Kidney epithelial cell (primary cell): ENCODE results near the gene DIS3. TPM values are rescaled to one million over a fixed set of nuclear protein-coding genes. Genes with fewer than 3 reads are reported as not detected.
"Not testable (repeated sequence)": the region's sequence is repeated elsewhere in the genome, so short reads cannot be mapped to it uniquely, and the experiment has no call there.

ENCODE experiments used
- DNase-seq: peaks from one replicate; pipeline ENCODE4 v3.0.0-alpha.2; 2010; ENCODE audit warnings: low read depth
- H3K27me3 ChIP-seq: 2 replicates; pipeline ENCODE4 v1.6.0; 2011; ENCODE audit warnings: low read length; ENCODE audit not compliant: control insufficient read depth, insufficient read depth
- H3K36me3 ChIP-seq: 2 replicates; pipeline ENCODE4 v1.5.1; 2011; ENCODE audit warnings: low read length; ENCODE audit not compliant: control insufficient read depth, insufficient read depth
- H3K4me3 ChIP-seq: 2 replicates; pipeline ENCODE4 v1.5.1; 2011; ENCODE audit warnings: low read depth, mild to moderate bottlenecking, control low read depth, low read length
- CTCF ChIP-seq: IDR thresholded peaks from 2 replicates; pipeline ENCODE4 v1.5.1; 2011; ENCODE audit warnings: mild to moderate bottlenecking, moderate library complexity, low read length, control low read depth, inconsistent platforms; ENCODE audit not compliant: insufficient read depth, poor library complexity, severe bottlenecking
- total RNA-seq: library from RNA; depleted of rRNA; stranded (reverse); fragments of >200 nt; gene quantifications from 2 replicates; pipeline ENCODE4 v1.2.3, GENCODE V29; 2015

Gene DIS3
- total RNA-seq, 1 donor from 2014 or later = 37.0 TPM

- Histone ChIP-seq H3K27me3 (no peaks in the 10 kb centered on the region), H3K4me3 (no peak overlapping the region), H3K36me3 (no peaks in the 10 kb centered on the region)
- DNase-seq = no peak
- no peak for TF ChIP-seq CTCF
These were observed 38.6 kb upstream of the DIS3 start for GRCh38 chr13:72820156-72820897.

GRCh38 chr13:72808917-72809500 is 27.3 kb upstream of the DIS3 start:
- no peak for DNase-seq
- peak; percentile 26 for TF ChIP-seq CTCF
- no peak overlapping the region for H3K4me3 ChIP-seq
- no peaks in the 10 kb centered on the region for H3K36me3 ChIP-seq
- H3K27me3 ChIP-seq = no peaks in the 10 kb centered on the region

GRCh38 chr13:72806514-72806913 is 24.8 kb upstream of the DIS3 start:
- H3K27me3 ChIP-seq, H3K36me3 ChIP-seq, H3K4me3 ChIP-seq, DNase-seq: not testable (repeated sequence)

GRCh38 chr13:72805676-72806346 is 24.1 kb upstream of the DIS3 start:
- H3K27me3 ChIP-seq = no peaks in the 10 kb centered on the region
- H3K4me3 ChIP-seq = no peak overlapping the region
- H3K36me3 ChIP-seq = no peaks in the 10 kb centered on the region
- DNase-seq = no peak
- TF ChIP-seq CTCF = no peak

- no peak for DNase-seq
These were observed 22.6 kb upstream of the DIS3 start for GRCh38 chr13:72804301-72804700.

More at GRCh38 chr13:72804301-72804700, 22.6 kb upstream of the DIS3 start:
- TF ChIP-seq CTCF = no peak
- Histone ChIP-seq H3K27me3 (no peaks in the 10 kb centered on the region), H3K4me3 (no peak overlapping the region), H3K36me3 (no peaks in the 10 kb centered on the region)
